HFF-Myc (cell line): ENCODE measurements around the gene ADAMTS13.
"Not testable (repeated sequence)": the region's sequence is repeated elsewhere in the genome, so short reads cannot be mapped to it uniquely, and the experiment has no call there.

Experiments
- DNase-seq: peaks from one replicate; pipeline ENCODE4 v3.0.0-alpha.2; 2011; ENCODE audit warnings: low read depth; ENCODE audit errors: extremely low read depth
- H3K4me3 ChIP-seq: replicated peaks from 2 replicates; pipeline ENCODE4 v1.5.1; 2011; ENCODE audit warnings: low read depth, mild to moderate bottlenecking, control low read depth, low read length
- CTCF ChIP-seq: IDR thresholded peaks from 2 replicates; pipeline ENCODE4 v1.5.1; 2012; ENCODE audit warnings: mild to moderate bottlenecking, low read depth, low read length, control low read depth; ENCODE audit errors: missing control alignments

ADAMTS13 gene

GRCh38 chr9:133421615-133422542 is at the start of gene ADAMTS13:
ADAMTS13 (plus strand) TSS chr9:133422367; CDS start chr9:133422444, 77 bp downstream.
- no peak within 1 kb of the TSS for H3K4me3 ChIP-seq
- TF ChIP-seq CTCF, result peak; percentile 33

GRCh38 chr9:133374612-133375115 is 47.5 kb upstream of the ADAMTS13 start:
- peak overlapping the region; percentile 94 for H3K4me3 ChIP-seq
- DNase-seq, result no peak
- no peak for TF ChIP-seq CTCF

More at GRCh38 chr9:133421615-133422542, at the start of gene ADAMTS13:
- DNase-seq, result no peak

- H3K4me3 ChIP-seq, result peak overlapping the region; percentile 94
- peak; percentile 29 for TF ChIP-seq CTCF
- DNase-seq, result no peak
Observed at GRCh38 chr9:133375116-133375723, 46.9 kb upstream of the ADAMTS13 start.

DNA sequence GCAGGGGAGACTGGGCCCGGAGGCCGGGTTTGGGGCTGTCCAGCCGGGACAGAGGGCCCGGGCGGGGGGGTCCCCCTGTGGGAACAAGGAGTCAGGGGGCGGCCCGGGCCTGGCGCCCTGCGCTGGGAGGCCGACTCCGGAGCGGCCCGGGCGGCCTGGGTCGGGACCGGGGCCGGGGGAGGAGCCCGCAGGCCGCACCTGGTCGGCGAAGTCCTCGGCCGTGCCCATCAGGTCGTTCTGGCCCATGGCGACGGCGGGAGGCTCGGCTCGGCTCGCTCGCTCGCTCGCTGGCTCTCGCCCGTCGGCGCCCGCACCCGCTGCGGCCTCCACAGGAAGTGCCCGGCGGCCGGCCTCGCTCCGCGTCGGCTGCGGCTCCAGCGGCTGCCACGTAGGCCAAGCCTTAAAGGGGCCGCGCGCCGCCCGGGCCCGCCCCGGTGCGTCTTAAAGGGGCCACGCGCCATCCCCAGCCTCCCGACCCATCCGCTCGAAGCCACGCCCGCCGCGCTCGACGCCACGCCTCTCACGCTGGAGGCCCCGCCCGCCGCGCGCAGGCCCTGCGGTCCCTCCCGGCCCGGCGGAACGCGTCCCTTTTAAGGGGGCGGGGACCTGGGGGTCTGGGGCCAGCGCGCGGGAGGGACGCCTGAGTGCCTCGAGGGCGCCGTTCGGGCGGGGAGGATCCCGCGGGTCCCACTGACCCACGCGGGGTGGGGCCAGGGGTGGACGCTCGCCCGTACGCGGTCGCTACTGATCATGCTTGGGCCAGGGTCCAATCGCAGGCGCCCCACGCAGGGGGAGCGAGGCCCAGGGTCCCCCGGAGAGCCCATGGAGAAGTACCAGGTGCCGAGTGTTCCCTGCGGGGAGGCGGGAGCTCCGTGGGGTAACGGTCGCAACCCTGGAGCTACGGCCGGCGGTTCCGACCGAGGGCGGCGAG is 46.2 kb upstream of the ADAMTS13 start, which contains the start of the genes STKLD1 and SURF4:
Gene STKLD1 (plus strand): TSS at position 643 of the 931 bp plus-strand sequence. CDS start 108 bp downstream, at position 751.
Gene SURF4 (minus strand): TSS at position 337 of the 931 bp plus-strand sequence. CDS start 91 bp downstream, at position 246.
- TF ChIP-seq CTCF, result no peak
- peak within 1 kb of the TSS; percentile 94 for H3K4me3 ChIP-seq
- DNase-seq, result peak; percentile 76

GRCh38 chr9:133377280-133377679 is 44.9 kb upstream of the ADAMTS13 start:
- not testable (repeated sequence) for DNase-seq, H3K4me3 ChIP-seq

DNA sequence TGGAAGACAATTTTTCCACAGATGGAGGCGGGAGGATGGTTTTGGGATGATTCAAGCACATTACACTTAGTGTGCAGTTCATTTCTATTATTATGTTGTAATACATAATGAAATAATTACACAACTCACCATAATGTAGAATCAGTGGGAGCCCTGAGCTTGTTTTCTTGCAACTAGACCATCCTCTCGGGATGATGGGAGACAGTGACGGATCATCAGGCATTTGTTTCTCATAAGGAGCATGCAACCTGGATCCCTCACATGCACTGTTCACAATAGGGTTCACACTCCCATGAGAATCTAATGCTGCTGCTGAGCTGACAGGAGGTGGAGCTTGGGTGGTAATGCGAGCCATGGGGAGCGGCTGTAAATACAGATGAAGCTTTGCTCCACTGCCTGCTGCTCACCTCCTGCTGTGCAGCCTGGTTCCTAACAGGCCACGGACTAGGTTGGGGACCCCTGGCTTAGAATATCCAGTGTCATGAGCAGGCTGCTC is 44.4 kb upstream of the ADAMTS13 start:
- DNase-seq, result peak; percentile 30
- no peak overlapping the region for H3K4me3 ChIP-seq
- TF ChIP-seq CTCF, result no peak
